ENCODE results near the gene MOB1A.
A peak's percentile ranks its signal among the peaks of the same experiment; 100 is the strongest.

MOB1A gene

DNA sequence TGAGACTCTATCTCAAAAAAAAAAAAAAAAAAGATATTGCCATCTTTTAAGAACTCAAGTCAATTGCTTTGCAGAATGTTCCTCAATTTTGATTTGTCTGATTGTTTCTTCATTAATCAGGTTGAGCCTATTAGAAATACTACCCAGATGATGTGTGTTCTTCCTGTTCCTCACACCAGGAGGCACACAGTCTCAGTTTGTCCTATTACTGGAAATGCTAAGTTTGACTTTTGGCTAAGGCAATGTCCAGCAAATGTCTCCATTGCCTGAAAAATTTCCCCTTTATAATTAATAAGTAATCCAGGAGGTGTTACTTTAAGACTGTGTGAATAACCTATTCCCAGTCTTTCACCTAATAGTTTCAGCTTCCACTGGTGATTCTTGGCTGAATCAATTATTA lies 59.3 kb downstream of the MOB1A start:
- TF ChIP-seq, protein P1, sequence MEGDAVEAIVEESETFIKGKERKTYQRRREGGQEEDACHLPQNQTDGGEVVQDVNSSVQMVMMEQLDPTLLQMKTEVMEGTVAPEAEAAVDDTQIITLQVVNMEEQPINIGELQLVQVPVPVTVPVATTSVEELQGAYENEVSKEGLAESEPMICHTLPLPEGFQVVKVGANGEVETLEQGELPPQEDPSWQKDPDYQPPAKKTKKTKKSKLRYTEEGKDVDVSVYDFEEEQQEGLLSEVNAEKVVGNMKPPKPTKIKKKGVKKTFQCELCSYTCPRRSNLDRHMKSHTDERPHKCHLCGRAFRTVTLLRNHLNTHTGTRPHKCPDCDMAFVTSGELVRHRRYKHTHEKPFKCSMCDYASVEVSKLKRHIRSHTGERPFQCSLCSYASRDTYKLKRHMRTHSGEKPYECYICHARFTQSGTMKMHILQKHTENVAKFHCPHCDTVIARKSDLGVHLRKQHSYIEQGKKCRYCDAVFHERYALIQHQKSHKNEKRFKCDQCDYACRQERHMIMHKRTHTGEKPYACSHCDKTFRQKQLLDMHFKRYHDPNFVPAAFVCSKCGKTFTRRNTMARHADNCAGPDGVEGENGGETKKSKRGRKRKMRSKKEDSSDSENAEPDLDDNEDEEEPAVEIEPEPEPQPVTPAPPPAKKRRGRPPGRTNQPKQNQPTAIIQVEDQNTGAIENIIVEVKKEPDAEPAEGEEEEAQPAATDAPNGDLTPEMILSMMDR (IDR thresholded peaks at IDR 0.05; ENCODE audit: low read depth, low read length) = peak; percentile 20; the same call in 1 of the 2 replicates
- DNase-seq (ENCODE audit: extremely low read depth, low read depth) = no peak

DNA sequence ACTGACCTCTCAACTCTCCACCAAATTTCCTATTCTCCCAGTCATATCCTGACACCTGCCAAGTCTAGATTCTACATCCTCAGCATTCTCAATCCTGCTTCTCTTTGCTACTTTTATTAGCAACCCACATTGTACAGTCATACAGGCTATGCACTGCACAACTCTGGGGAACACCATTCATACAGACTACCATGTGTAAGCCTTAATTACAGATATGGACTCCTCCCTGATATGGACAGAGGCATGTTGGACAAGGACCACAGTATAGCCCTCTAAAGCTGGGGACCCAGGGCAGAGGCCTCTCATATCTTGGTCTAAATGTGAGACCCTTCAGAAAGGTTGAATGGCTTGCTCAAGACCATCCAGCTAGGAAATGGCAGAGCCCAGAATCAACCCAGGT lies 67.3 kb downstream of the MOB1A start:
- TF ChIP-seq, protein P1 (IDR thresholded peaks at IDR 0.05; ENCODE audit: low read depth, low read length) = no peak
- DNase-seq (ENCODE audit: extremely low read depth, low read depth) = no peak

DNA sequence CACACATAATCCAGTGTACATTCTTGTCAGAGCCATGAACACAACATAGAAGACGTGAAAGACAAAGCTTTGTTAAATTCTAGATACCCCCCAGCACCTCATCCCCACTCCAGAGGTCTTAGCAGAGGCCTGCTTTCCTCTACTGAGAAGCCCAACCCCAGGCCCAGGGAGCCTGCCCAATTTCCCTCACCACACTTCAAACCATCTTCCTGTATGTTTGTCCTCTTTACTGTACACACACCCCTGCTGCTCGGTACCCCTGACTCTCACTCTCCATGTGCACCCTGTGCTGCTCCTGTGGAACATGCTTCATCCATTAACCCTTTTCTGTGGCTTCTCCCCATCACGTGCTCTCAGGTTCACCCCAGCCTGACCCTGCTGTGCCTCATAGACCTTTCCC lies 68.1 kb downstream of the MOB1A start:
- DNase-seq (ENCODE audit: extremely low read depth, low read depth) = no peak
- TF ChIP-seq, protein P1 (IDR thresholded peaks at IDR 0.05; ENCODE audit: low read depth, low read length) = no peak

DNA sequence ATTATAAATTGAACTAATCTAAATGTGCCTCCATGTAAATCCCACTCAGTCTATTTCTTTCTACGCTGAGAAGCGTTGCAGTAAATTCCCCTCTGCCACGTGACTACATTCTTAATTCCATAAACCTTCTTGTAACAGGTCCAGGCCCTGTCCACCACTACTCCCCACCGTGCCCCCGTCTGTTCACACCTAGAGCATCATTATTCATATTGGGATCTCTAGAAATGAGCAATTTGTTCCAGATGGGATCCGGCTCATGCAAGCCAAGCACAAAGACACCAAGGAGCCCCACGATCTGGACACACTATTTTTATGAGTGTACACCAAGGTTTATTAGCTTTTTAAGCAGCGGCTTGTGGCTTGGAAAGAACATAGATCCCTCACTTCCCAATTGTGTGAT lies 69.1 kb downstream of the MOB1A start:
- TF ChIP-seq, protein P1 (IDR thresholded peaks at IDR 0.05; ENCODE audit: low read depth, low read length) = no peak
- DNase-seq (ENCODE audit: extremely low read depth, low read depth) = no peak

DNA sequence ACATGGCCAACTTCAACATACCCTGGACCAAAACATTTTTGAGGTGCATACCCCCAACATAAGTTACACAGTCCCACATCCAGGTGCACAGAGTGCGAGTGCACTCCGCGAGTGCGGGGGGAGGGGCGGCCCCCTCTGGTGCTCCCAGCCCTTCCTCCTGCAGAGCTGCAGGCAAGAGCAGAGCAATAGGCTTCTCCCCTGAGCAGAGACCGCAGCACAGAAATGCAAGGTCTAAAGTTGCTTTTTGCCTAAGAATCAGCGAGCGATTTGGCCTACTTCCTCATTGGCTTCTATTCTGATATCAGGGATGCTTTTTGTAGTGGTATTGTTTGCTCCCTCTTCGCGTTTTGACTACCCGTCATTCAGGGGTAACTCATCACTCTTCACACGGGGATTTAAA lies 71.6 kb downstream of the MOB1A start:
- DNase-seq (ENCODE audit: extremely low read depth, low read depth) = no peak
- TF ChIP-seq, protein P1 (IDR thresholded peaks at IDR 0.05; ENCODE audit: low read depth, low read length) = no peak

DNA sequence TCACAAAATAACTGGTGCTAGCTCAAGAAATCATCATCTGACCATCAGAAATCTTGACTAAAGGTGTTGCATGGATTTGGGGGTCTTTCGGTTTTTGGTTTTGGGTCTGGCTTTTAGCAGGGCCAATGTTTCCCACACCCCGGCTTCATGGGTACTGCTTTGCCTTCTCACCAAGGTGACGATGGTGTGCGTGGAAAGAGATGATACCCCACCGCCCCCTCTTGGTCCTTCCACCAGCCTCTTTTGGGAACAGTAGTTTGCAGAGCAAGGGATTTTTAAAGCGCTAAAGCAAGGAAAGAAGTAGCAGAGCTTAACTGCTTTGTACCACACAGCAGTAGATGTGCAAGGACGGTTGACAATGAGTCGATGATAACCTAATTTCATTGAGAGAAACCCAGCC lies 73.3 kb downstream of the MOB1A start:
- no peak for DNase-seq (ENCODE audit: extremely low read depth, low read depth)
- TF ChIP-seq, protein P1 (IDR thresholded peaks at IDR 0.05; ENCODE audit: low read depth, low read length) = no peak

DNA sequence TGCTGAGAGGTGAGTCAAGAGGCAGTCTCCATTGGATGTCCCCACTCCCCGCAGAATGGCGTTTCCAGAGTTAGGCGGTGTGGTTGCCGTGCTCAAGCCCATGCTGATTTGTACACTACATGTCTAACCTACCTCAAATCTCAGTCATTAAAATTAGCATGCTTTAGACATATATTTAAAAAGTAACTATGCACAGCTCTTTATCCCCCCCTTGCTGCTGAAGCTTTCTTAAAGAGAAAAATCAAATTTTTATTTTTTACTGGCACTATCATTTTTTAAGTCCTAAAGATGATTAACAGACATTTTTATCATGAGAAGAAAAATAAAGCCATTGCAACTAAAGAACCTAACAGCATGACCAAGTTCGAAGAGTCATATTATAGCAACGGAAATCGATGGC lies 73.8 kb downstream of the MOB1A start:
- DNase-seq (ENCODE audit: extremely low read depth, low read depth) = no peak
- TF ChIP-seq, protein P1 (IDR thresholded peaks at IDR 0.05; ENCODE audit: low read depth, low read length) = no peak; the same call in 1 of the 2 replicates
